Trophoblast cell (in vitro differentiated cells and primary cell): ENCODE data around the gene LENEP.

Experiments
- DNase-seq, 2 donors: peaks; one replicate each; pipeline ENCODE4 v3.0.0-alpha.2; 2016
- H2AFZ ChIP-seq: 2 replicates; pipeline ENCODE4 v1.6.1; 2013; ENCODE audit warnings: low read length, moderate library complexity, mild to moderate bottlenecking; ENCODE audit not compliant: insufficient read depth, poor library complexity
- H2AK5ac ChIP-seq: 2 replicates; pipeline ENCODE4 v1.6.1; 2013; ENCODE audit warnings: mild to moderate bottlenecking, low read length
- H2BK120ac ChIP-seq: 2 replicates; pipeline ENCODE4 v1.6.1; 2013; ENCODE audit warnings: low read length, mild to moderate bottlenecking, moderate library complexity; ENCODE audit not compliant: insufficient read depth, poor library complexity
- H2BK12ac ChIP-seq: 2 replicates; pipeline ENCODE4 v1.6.1; 2013; ENCODE audit warnings: mild to moderate bottlenecking, low read length, moderate library complexity
- H2BK5ac ChIP-seq: 2 replicates; pipeline ENCODE4 v1.6.1; 2013; ENCODE audit warnings: low read length, low read depth, moderate library complexity, mild to moderate bottlenecking; ENCODE audit not compliant: poor library complexity
- H3K14ac ChIP-seq: 2 replicates; pipeline ENCODE4 v1.6.1; 2013; ENCODE audit warnings: mild to moderate bottlenecking, low read length
- H3K18ac ChIP-seq: 2 replicates; pipeline ENCODE4 v1.6.1; 2013; ENCODE audit warnings: mild to moderate bottlenecking, low read length
- H3K23ac ChIP-seq: 2 replicates; pipeline ENCODE4 v1.6.1; 2013; ENCODE audit warnings: low read length
- H3K27ac ChIP-seq: 2 replicates; pipeline ENCODE4 v1.5.1; 2013; ENCODE audit warnings: low read depth, mild to moderate bottlenecking, inconsistent platforms, low read length, moderate library complexity
- H3K27me3 ChIP-seq: 2 replicates; pipeline ENCODE4 v1.6.1; 2013; ENCODE audit warnings: inconsistent platforms, mild to moderate bottlenecking, low read length, moderate library complexity; ENCODE audit not compliant: insufficient read depth
- H3K36me3 ChIP-seq, 2 experiments: 1 replicate in 1 of 2; 2 replicates in 1 of 2; pipeline ENCODE4 v1.6.1; 2013; ENCODE audit warnings: low read length in 2 of 2, mild to moderate bottlenecking in 2 of 2, moderate library complexity in 1 of 2; ENCODE audit not compliant: insufficient read depth in 2 of 2, control insufficient read depth in 1 of 2
- H3K4ac ChIP-seq: 2 replicates; pipeline ENCODE4 v1.6.1; 2013; ENCODE audit warnings: low read depth, mild to moderate bottlenecking, low read length, moderate library complexity
- H3K4me1 ChIP-seq, 2 experiments: 1 replicate in 1 of 2; 2 replicates in 1 of 2; pipeline ENCODE4 v1.6.1; 2013; ENCODE audit warnings: low read length in 2 of 2, mild to moderate bottlenecking in 2 of 2, moderate library complexity in 1 of 2; ENCODE audit not compliant: insufficient read depth in 2 of 2, control insufficient read depth in 1 of 2
- H3K4me2 ChIP-seq: 2 replicates; pipeline ENCODE4 v1.6.1; 2013; ENCODE audit warnings: inconsistent platforms, mild to moderate bottlenecking, low read length, moderate library complexity
- H3K4me3 ChIP-seq: 2 replicates; pipeline ENCODE4 v1.5.1; 2013; ENCODE audit warnings: mild to moderate bottlenecking, low read depth, low read length, inconsistent platforms
- H3K79me1 ChIP-seq: one replicate; pipeline ENCODE4 v1.6.1; 2013; ENCODE audit warnings: low read length
- H3K79me2 ChIP-seq: 2 replicates; pipeline ENCODE4 v1.6.1; 2013; ENCODE audit warnings: low read length, mild to moderate bottlenecking; ENCODE audit not compliant: control insufficient read depth, insufficient read depth, poor library complexity
- H3K9ac ChIP-seq: 2 replicates; pipeline ENCODE4 v1.6.1; 2013; ENCODE audit warnings: mild to moderate bottlenecking, low read length
- H3K9me3 ChIP-seq: 2 replicates; pipeline ENCODE4 v1.6.1; 2013; ENCODE audit warnings: low read depth, mild to moderate bottlenecking, control low read depth, inconsistent platforms, low read length; ENCODE audit not compliant: insufficient read depth
- H4K12ac ChIP-seq: 2 replicates; pipeline ENCODE4 v1.6.1; 2013; ENCODE audit warnings: low read depth, mild to moderate bottlenecking, low read length, moderate library complexity
- H4K8ac ChIP-seq: 2 replicates; pipeline ENCODE4 v1.6.1; 2013; ENCODE audit warnings: low read depth, mild to moderate bottlenecking, low read length, moderate library complexity
- H4K91ac ChIP-seq: one replicate; pipeline ENCODE4 v1.6.1; 2013; ENCODE audit warnings: low read depth, mild to moderate bottlenecking, low read length, moderate library complexity
- WGBS: extraction: QIAGEN DNeasy Blood & Tissue Kit; methylation state at CpG from one replicate; pipeline ENCODE4 v1.1.7; 2013; ENCODE audit warnings: missing lambda C conversion rate; ENCODE audit not compliant: insufficient read length, insufficient coverage; ENCODE audit errors: extremely low coverage; 5-methylcytosine and 5-hydroxymethylcytosine counted together

LENEP gene

GRCh38 chr1:155012776-155013602 is 19.6 kb downstream of the LENEP start:
- H3K36me3 ChIP-seq: peaks cover 31 to 32% of the 10 kb centered on the region in 2 experiments
- no CpG with 5 or more reads among the region's 3 CpGs for WGBS
- peak overlapping the region; percentile 29 for H3K18ac ChIP-seq
- DNase-seq: no peak
- no peak overlapping the region for H3K4ac ChIP-seq
- peaks cover 14% of the 10 kb centered on the region for H3K79me1 ChIP-seq
- H3K27ac ChIP-seq: no peak overlapping the region
- H4K91ac ChIP-seq: no peak overlapping the region
- no peak overlapping the region for H3K9ac ChIP-seq
- H4K8ac ChIP-seq: no peak overlapping the region
- no peak overlapping the region for H2AK5ac ChIP-seq
- no peak overlapping the region for H3K23ac ChIP-seq
- H2AFZ ChIP-seq: no peak overlapping the region
- no peak overlapping the region for H2BK5ac ChIP-seq
- no peak overlapping the region for H3K14ac ChIP-seq
- no peak overlapping the region for H2BK12ac ChIP-seq
- peaks cover 16 to 24% of the 10 kb centered on the region in 2 experiments for H3K4me1 ChIP-seq
- H3K9me3 ChIP-seq: peaks cover 1% of the 10 kb centered on the region
- H4K12ac ChIP-seq: no peak overlapping the region
- peaks cover 3% of the 10 kb centered on the region for H3K79me2 ChIP-seq
- no peak overlapping the region for H3K4me2 ChIP-seq
- H3K27me3 ChIP-seq: no peaks in the 10 kb centered on the region
- H2BK120ac ChIP-seq: no peak overlapping the region
- H3K4me3 ChIP-seq: no peak overlapping the region

GRCh38 chr1:155013632-155014031 is 20.2 kb downstream of the LENEP start:
- Histone ChIP-seq H3K27ac (no peak overlapping the region), H3K4me2 (no peak overlapping the region)

GRCh38 chr1:155014709-155015508 is 21.5 kb downstream of the LENEP start:
- Histone ChIP-seq H2BK5ac (no peak overlapping the region), H4K8ac (no peak overlapping the region), H3K79me1 (peaks cover 15% of the 10 kb centered on the region), H3K9ac (no peak overlapping the region), H4K91ac (no peak overlapping the region), H3K79me2 (no peaks in the 10 kb centered on the region), H3K23ac (no peak overlapping the region), H2AFZ (no peak overlapping the region), H3K18ac (no peak overlapping the region), H2BK12ac (no peak overlapping the region), H2BK120ac (no peak overlapping the region), H3K9me3 (peaks cover 1% of the 10 kb centered on the region), H3K4me2 (no peak overlapping the region), H3K36me3 (peaks cover 31 to 32% of the 10 kb centered on the region in 2 experiments), H3K4me3 (no peak overlapping the region), H3K27me3 (no peaks in the 10 kb centered on the region), H2AK5ac (no peak overlapping the region), H4K12ac (no peak overlapping the region), H3K27ac (no peak overlapping the region), H3K14ac (no peak overlapping the region), H3K4me1 (peaks cover 22 to 25% of the 10 kb centered on the region in 2 experiments), H3K4ac (no peak overlapping the region)
- DNase-seq: no peak
- WGBS: no CpG with 5 or more reads among the region's 31 CpGs

More at GRCh38 chr1:155013632-155014031, 20.2 kb downstream of the LENEP start:
- Histone ChIP-seq H3K27me3 (no peaks in the 10 kb centered on the region), H2AK5ac (no peak overlapping the region), H3K4ac (no peak overlapping the region), H3K79me2 (peaks cover 3% of the 10 kb centered on the region), H3K14ac (no peak overlapping the region), H2AFZ (no peak overlapping the region), H2BK5ac (no peak overlapping the region), H3K36me3 (peaks cover 31 to 32% of the 10 kb centered on the region in 2 experiments), H2BK120ac (no peak overlapping the region), H3K9ac (no peak overlapping the region), H3K4me1 (peaks cover 15 to 20% of the 10 kb centered on the region in 2 experiments), H3K79me1 (peaks cover 15% of the 10 kb centered on the region), H4K8ac (no peak overlapping the region), H2BK12ac (no peak overlapping the region), H3K4me3 (no peak overlapping the region), H3K23ac (no peak overlapping the region), H4K12ac (no peak overlapping the region), H3K18ac (no peak overlapping the region), H4K91ac (no peak overlapping the region), H3K9me3 (peaks cover 1% of the 10 kb centered on the region)
- WGBS: no CpG with 5 or more reads among the region's 8 CpGs
- DNase-seq: no peak

- H2BK120ac ChIP-seq: no peak overlapping the region
- H4K12ac ChIP-seq: peak overlapping the region; percentile 6
- peaks cover 1% of the 10 kb centered on the region for H3K9me3 ChIP-seq
- no peak overlapping the region for H2BK5ac ChIP-seq
- no peak overlapping the region for H2AFZ ChIP-seq
- peak overlapping the region; percentile 20 for H3K4me3 ChIP-seq
- no peaks in the 10 kb centered on the region for H3K79me2 ChIP-seq
- H3K36me3 ChIP-seq: peaks cover 31 to 32% of the 10 kb centered on the region in 2 experiments
- no peak for DNase-seq
- H4K8ac ChIP-seq: no peak overlapping the region
- H3K27ac ChIP-seq: no peak overlapping the region
- H3K27me3 ChIP-seq: no peaks in the 10 kb centered on the region
- peak overlapping the region; percentile 5 for H2BK12ac ChIP-seq
- H3K14ac ChIP-seq: no peak overlapping the region
- WGBS: no CpG with 5 or more reads among the region's 16 CpGs
- H3K9ac ChIP-seq: no peak overlapping the region
- H3K4me1 ChIP-seq: peaks cover 22 to 25% of the 10 kb centered on the region in 2 experiments
- H3K4ac ChIP-seq: no peak overlapping the region
- peaks cover 15% of the 10 kb centered on the region for H3K79me1 ChIP-seq
- no peak overlapping the region for H3K23ac ChIP-seq
- no peak overlapping the region for H2AK5ac ChIP-seq
- no peak overlapping the region for H4K91ac ChIP-seq
- no peak overlapping the region for H3K4me2 ChIP-seq
- no peak overlapping the region for H3K18ac ChIP-seq
Measured at GRCh38 chr1:155015527-155016230, 22.3 kb downstream of the LENEP start.
